AG09319 (cell line): ENCODE measurements around the gene CAMKK2.

Experiments used
- DNase-seq: peaks from one replicate; pipeline ENCODE4 v3.0.0-alpha.2; 2010; ENCODE audit warnings: low read depth; ENCODE audit errors: extremely low read depth
- CTCF ChIP-seq: IDR thresholded peaks from 2 replicates; pipeline ENCODE4 v1.5.1; 2011; ENCODE audit warnings: low read depth, mild to moderate bottlenecking, inconsistent platforms, low read length, moderate library complexity

The CAMKK2 gene

DNA sequence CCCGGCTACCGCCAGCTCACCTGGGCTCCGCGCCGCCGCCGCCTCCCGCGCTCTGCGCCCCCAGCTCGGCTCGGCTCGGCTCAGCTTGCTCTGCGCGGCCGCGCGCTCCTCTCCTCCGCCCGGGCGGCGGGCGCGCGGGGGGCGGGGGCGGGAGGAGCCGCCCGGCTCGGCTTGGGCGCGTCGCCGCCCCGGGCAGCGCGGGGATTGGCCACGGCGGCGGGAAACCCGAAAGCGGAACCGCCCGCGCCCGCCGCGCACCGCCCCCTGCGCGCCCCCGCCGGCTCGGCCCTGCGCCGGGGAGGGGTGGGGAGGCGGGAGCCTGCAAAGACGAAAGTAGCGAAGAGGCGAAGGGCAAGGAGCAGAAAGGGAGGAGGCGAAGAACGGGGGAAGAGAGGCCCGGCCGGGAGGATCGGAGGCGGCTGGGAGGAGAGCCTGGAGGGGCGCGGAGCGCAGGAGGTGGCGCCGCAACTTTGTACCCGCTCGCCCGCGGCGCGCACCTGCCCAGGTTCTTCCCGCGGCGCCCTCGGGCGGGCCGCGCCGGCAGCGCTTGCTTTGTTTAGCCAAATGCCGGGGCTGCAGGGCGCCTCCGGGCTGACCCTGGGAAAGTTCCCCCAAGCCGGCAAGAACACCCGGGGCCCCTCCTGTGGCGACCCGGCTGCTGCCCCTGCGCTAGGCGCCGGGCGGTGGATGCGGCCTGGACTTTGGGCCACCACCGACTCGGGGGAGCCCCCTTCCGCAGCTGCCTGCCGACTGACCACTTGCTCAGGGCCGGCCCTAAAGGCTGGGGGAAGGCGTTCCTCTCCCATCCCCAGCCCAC, at the start of gene CAMKK2:
TSS of gene CAMKK2 (minus strand) at position 92 of the 817 bp plus-strand sequence. CDS start 22,183 bp downstream, outside the sequence.
- TF ChIP-seq CTCF: no peak
- DNase-seq: peak; percentile 38

- TF ChIP-seq CTCF: no peak
- no peak for DNase-seq
These were observed 48.8 kb upstream of the CAMKK2 start for GRCh38 chr12:121345151-121345815.

GRCh38 chr12:121344506-121344905, 48.0 kb upstream of the CAMKK2 start:
- DNase-seq: no peak
- TF ChIP-seq CTCF: no peak

- no peak for DNase-seq
- TF ChIP-seq CTCF: no peak
These were observed 40.9 kb upstream of the CAMKK2 start for GRCh38 chr12:121337416-121337815.

DNA sequence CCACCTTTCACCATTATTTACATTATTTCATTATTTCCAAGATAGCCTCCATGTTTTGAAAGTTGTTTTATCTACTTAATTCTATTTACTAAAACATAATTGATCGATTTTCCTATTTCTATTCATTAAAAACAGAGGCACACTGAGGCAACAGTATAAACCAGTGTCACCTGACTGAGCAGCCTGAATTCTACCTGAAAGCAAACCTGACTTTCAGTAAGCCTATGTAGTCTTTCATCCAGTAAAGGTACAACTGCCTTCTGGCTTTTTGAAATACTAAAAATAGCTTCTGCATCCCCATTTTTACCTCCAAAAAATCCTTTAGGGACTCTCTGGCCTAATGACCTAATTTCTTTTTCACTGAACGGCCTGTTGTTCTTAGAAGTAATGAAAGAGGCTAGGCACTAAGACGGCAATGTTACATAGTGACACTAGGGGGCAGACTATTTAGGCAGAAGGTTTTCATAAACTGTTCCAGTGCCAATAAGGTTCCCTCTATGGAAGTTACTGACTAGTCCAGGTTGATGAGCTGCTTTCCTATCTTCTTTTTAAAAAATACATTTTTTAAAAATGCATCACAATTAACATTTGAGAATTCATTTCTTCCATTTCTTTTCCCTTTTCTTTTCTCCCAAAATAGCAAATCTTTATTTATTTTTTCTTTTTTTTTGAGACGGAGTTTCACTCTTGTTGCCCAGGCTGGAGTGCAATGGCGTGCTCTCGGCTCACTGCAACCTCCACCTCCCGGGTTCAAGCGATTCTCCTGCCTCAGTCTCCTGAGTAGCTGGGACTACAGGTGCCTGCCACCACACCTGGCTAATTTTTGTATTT, 38.2 kb upstream of the CAMKK2 start:
- peak; percentile 87 for TF ChIP-seq CTCF
- DNase-seq: peak; percentile 40

DNA sequence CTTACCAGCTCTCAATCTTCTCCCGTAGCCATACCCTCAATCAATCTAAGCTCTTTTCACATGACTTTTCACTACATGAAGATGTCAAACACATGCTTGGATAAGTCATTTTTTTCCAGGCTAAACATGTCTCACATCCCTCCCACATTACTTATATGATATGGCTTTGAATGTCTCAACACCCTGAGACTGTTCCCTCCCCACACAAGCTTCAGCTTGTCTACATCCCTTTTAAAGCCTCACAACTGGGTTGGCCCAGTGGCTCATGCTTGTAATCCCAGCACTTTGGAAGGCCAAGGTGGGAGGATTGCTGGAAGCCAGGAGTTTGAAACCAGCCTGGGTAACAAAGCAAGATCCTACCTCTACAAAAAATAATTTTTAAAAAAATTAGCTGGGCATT, 37.2 kb upstream of the CAMKK2 start:
- no peak for DNase-seq
- no peak for TF ChIP-seq CTCF
